ENCODE measurements around the gene ZNF618.
A peak's percentile ranks its signal among the peaks of the same experiment; 100 is the strongest.
"Not testable (repeated sequence)": the region's sequence is repeated elsewhere in the genome, so short reads cannot be mapped to it uniquely, and the experiment has no call there.

The ZNF618 gene

DNA sequence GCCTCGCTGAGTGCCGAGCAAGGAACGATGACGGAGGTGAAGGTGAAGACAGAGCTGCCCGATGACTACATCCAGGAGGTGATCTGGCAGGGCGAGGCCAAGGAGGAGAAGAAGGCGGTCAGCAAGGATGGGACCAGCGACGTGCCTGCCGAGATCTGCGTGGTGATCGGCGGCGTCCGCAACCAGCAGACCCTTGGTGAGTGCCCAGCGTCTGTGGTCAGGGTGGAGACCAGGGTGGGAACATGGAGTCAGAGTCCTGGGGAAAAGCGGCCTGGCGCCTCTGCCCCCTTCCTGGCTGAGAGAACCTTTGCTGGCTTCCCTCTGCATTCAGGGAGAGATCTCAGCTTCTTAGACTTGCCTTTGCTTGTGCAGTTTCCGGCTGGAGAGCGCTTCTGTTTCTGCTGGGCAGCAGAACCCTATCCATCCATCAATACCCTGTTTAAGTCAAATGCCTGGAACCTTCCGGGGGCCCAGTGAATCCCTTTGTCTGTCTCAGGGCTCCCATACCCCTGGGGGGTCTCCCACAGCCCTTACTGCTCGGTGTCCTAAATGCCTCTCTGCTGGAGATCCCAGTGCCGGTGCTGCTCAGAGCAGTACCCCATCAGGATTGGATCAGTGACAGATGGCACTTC is 112.4 kb downstream of the ZNF618 start:
- no peak for DNase-seq (ENCODE audit: low read depth)

GRCh38 chr9:113989017-113989713 is 113.1 kb downstream of the ZNF618 start:
- no peak for DNase-seq (ENCODE audit: low read depth)

- no peak for DNase-seq (ENCODE audit: low read depth)
These were observed 113.8 kb downstream of the ZNF618 start for GRCh38 chr9:113989714-113990569.

GRCh38 chr9:113990570-113990907 is 114.4 kb downstream of the ZNF618 start:
- DNase-seq (ENCODE audit: low read depth) = no peak

DNA sequence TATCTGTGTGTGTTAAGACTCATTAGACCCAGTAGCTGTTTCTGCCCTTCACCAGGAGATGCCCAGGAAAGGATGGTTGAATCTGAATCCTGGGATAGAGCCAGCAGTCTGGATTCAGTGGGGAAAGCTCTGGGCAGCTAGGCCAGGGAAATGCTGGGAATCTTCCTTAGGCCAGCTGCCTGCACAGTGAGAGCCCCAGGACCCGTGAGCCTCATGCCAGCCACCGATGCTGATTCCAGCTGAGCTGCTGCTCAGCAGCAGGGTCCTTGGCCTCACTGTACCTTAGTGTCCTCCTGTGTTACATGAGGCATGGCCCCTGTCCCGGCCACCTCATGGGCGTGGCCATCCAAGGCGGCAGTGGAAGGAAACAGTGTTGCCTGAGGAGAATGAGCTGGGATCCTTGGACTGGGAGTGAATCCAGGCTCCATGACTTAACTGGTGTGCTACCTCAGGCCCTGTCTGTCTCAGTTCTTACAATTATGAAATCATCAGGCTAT is 114.9 kb downstream of the ZNF618 start:
- DNase-seq (ENCODE audit: low read depth) = no peak

DNA sequence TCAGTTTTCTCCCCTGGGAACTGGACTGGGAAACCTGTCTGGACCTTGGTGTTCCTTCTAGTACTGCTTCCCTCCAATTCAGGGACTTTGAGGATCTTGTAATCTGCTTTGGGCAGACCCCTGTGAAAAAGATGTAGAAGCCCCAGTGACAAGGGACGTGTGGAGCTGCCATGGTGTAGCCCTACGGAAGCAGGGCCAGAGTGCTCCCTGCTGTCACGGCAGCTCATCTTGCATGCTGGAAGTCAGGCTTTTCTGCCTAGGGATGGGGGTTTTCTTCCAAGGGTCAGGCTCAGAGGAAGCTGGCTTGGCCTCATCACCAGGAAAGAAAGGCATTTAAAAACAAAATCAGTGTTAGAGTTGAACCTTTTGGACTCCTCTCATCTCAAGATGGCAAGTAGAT is 115.6 kb downstream of the ZNF618 start:
- no peak for DNase-seq (ENCODE audit: low read depth)

- DNase-seq (ENCODE audit: low read depth) = no peak
These were observed 116.3 kb downstream of the ZNF618 start for GRCh38 chr9:113992276-113992951.

- DNase-seq (ENCODE audit: low read depth) = no peak
These were observed 116.9 kb downstream of the ZNF618 start for GRCh38 chr9:113992994-113993393.

DNA sequence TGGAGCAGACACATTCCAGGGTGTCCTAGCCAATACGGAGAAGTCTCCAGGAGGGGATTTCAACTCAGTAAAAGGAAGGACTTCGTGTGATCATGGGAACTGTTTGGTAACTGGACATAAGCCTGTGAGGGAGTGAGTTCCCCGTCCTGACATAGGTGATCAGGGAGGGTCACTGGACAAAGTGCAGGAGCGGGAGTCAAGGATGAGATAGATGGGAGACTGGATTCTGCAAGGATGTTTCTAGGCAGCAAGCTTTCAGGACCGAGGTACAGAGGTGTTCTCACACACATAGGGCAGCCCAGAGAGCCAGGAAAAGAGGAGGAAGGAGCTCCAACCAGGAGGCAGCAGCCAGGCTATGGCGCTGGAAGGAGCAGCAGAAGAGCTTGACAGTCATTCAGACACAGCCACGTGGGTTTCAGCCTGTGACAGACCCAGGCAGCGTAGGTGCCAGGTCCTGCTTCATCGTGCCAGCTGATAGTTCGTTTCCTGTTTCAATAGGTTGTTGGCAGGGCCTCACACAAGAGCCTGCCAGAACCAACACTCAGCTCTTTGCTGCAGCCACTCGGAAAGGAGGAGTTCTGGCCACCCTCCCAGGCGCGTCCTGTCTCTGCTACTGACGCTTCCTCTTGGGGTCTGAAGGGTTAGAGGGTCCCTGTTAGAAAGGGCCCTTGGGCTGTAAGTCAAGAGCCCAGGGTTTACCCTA is 117.9 kb downstream of the ZNF618 start:
- DNase-seq (ENCODE audit: low read depth) = peak; percentile 3

GRCh38 chr9:113995401-113995800 is 119.3 kb downstream of the ZNF618 start:
- no peak for DNase-seq (ENCODE audit: low read depth)

GRCh38 chr9:113995963-113996362 is 119.9 kb downstream of the ZNF618 start:
- no peak for DNase-seq (ENCODE audit: low read depth)

DNA sequence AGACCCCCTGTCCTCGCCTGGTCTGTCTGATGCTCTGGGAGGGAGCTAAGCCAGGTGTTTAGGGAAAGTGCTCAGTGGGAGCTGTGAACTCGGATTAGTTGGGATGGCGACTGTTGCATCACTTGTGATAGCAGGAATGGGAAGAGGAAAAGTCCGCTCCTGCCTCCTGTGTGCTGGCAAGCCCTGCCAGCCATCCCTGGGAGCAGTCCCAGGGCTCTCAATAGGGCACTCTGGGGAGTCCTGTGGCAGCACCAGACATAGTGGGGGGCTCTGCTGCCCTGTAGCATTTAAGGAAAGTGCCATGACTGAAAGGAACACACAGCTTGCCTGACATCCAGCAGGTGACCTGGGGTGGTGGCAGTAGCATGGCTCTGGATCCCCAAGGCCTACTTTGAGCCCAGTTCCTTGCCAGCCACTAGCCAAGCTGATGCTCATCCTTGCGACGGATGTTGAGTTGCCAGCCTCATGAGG is 120.5 kb downstream of the ZNF618 start:
- DNase-seq (ENCODE audit: low read depth) = no peak

DNA sequence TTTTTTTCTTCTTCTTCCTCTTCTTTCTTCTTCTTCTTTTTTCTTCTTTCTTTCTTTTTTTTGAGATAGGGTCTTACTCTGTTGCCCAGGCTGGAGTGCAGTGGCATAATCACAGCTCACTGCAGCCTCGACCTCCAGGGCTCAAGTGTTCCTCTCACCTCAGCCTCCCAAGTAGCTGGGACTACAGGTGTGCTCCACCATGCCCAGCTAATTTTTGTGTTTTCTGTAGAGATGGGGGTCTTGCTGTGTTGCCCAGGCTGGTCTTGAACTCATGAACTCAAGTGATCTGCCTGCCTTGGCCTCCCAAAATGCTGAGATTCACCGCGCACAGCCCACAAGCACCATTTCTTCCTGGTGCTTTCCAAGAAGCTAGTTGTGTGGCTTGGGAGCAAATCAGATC is 121.0 kb downstream of the ZNF618 start:
- not testable (repeated sequence) for DNase-seq (ENCODE audit: low read depth)

DNA sequence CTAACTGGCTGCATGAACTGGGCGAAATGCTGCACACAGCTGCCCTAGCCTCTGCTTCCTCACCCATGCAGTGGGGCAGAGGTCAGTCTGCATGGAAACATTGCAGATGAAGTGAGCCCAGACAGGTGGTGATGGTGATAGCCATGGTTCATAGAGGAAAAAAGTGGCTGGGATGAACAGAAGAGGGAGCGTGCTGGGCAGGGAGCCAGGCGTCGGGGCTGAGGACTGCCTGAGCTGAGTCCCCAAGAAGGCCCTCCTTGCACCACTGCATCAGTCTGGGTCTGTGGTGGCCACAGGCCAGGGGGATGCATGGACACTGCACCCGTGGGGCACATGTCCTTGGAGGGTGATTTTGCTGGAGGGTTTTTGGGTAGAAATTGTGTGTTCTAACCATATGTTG is 121.5 kb downstream of the ZNF618 start:
- no peak for DNase-seq (ENCODE audit: low read depth)

GRCh38 chr9:113998114-113998513 is 122.0 kb downstream of the ZNF618 start:
- DNase-seq (ENCODE audit: low read depth) = no peak

GRCh38 chr9:113998525-113999255 is 122.6 kb downstream of the ZNF618 start:
- DNase-seq (ENCODE audit: low read depth) = no peak

DNA sequence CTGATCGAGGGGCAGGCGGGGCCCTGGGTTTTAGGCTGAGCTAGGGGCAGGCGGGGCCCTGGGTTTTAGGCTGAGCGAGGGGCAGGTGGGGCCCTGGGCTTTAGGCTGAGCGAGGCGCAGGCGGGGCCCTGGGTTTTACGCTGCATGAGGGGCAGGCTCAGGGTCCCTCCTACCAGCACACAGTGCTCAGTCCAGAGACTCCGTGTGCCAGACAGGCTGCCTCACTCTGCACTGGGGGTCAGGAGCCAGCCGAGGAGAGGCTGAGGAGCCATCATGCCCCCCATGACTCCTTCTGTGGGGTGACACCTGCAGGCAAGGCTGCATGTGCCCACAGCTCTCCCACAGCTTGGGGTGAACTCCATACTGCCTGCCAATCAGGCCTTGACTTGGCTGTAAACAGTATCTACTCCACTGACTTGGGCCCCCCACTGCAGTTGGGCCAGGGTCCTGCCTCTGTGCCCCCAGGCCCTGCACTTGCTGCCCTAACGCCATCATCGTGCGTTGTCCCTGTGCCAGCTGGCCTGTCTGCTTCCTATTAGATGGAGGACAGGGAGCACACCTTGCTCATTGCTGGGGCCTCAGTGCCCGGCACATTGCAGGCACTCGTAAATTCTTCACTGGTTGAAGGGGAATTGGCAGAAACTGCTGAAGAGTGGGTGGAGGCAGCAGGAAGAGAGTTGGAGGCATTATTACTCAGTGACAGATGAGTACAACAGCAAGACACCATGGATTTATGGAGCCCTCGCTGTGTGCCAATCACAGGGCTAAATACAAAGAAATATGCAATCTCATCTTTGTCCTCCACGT is 123.3 kb downstream of the ZNF618 start:
- DNase-seq (ENCODE audit: low read depth) = no peak

DNA sequence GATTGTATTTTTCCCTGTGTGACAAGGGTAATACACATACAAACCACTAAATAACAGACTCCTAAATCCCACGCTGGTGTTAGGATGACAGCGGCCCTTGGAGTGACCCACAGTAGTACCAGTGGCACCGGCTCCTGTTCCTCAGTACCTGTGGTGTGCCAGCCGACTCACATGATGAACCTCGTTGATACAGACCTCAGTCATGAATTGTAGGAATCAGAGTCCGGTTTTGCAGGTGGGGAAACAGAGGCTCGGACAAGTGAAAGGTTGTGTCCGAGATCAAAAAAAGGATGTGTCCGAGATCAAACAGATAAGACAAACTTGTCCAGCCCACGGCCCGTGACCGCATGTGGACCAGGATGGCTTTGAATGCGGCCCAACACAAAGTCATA is 124.0 kb downstream of the ZNF618 start:
- DNase-seq (ENCODE audit: low read depth) = no peak

DNA sequence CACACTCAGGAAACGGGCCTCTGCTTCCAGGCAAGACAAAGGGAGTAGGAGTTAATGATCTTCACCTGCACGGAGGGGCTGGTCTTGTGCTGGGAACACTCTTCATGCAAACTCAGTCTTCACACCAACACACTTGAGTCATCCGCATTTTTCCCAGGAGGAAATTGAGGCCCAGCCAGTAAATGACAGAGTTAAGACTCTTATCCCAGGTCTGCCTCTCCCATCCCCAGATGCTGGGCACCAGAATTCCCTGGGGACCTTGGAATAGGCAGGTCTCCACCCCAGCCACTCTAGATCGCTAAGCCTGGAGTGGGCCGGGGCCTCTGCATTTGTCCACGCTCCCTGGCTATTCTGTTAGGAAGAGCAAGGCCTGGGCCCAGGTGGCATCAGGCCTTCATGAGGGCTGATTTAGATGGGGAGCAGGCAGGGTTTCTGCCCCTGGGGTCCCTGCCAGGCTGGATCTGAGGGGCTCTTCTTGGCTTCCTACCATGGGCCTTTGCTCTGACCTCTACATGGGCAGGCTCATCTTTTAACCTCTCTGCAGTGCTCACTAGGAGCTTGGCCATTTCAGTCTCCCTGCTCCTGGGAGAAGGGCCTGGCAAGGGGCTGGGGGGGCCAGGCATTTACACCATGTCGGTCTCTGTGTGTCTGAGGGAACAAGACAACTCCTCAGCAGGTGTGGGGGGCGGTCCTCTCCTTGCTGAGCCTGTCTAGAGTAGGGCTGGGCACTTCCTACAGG is 124.7 kb downstream of the ZNF618 start:
- DNase-seq (ENCODE audit: low read depth) = no peak

- no peak for DNase-seq (ENCODE audit: low read depth)
These were observed 125.2 kb downstream of the ZNF618 start for GRCh38 chr9:114001410-114001685.

Measured in activated T-cell treated with anti-CD3 and anti-CD28 coated beads for 48 hours (primary cell).